Fibroblast of skin of right quadriceps (primary cell): ENCODE measurements around the gene KDM5A.
"Not testable (repeated sequence)": the region's sequence is repeated elsewhere in the genome, so short reads cannot be mapped to it uniquely, and the experiment has no call there.

Source experiments
- DNase-seq: peaks from one replicate; pipeline ENCODE4 v3.0.0-alpha.2; 2013

The KDM5A gene

GRCh38 chr12:389142-390096 is at the start of gene KDM5A:
KDM5A (minus strand) TSS chr12:389320; CDS start chr12:389091, 229 bp downstream.
- DNase-seq: peak; percentile 97

GRCh38 chr12:435737-436136 is 46.6 kb upstream of the KDM5A start:
- DNase-seq: not testable (repeated sequence)

DNA sequence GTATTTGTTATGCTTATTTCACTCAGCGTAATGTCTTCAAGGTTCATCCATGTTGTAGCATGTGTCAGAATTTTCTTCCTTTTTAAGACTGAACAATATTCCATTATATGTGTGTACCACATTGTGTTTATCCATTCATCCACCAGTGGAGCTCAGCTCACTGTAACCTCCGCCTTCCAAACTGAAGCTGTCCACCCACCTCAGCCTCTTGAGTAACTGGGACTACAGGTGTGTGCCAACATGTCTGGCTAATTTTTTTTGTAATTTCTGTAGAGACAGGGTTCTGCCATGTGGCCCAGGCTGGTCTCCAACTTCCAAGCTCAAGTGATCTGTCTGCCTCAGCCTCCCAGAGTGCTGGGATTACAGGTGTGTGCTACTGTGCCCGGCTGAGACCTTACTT is 33.4 kb upstream of the KDM5A start:
- DNase-seq: no peak

DNA sequence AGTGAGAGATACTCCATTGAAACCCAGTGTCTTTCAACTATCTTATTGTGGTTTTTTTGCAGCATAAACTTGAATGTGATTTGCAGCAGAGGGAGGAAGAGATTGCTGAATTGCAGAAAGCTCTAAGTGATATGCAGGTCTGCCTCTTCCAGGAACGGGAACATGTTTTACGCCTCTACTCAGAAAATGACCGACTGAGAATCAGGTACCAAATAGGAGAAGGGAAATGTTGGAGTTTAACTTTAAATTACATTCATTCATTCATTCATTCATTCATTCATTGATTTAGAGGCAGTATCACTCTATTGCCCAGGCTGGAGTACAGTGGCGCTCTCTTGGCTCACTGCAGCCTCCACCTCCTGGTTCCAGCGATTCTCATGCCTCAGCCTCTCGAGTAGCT is 29.3 kb upstream of the KDM5A start:
- no peak for DNase-seq

- no peak for DNase-seq
Observed at GRCh38 chr12:414859-415258, 25.7 kb upstream of the KDM5A start.

DNA sequence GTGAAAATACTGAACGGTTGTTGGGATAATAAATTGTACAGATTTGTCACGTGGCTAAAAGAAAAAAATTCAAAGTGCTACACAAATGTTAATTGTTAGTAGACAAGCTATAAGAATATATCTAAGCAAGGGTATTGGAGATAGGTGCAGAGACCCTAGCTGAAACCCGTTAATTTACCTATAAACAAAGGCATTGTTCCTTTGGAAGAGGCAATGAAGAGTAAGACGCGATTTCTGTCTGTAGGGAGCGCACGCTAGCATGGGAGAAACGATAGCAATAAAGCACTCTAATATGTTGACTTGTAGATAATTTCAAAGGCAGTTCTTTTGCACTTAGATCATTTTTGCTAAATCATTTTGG is 12.9 kb upstream of the KDM5A start:
- DNase-seq: peak; percentile 28

DNA sequence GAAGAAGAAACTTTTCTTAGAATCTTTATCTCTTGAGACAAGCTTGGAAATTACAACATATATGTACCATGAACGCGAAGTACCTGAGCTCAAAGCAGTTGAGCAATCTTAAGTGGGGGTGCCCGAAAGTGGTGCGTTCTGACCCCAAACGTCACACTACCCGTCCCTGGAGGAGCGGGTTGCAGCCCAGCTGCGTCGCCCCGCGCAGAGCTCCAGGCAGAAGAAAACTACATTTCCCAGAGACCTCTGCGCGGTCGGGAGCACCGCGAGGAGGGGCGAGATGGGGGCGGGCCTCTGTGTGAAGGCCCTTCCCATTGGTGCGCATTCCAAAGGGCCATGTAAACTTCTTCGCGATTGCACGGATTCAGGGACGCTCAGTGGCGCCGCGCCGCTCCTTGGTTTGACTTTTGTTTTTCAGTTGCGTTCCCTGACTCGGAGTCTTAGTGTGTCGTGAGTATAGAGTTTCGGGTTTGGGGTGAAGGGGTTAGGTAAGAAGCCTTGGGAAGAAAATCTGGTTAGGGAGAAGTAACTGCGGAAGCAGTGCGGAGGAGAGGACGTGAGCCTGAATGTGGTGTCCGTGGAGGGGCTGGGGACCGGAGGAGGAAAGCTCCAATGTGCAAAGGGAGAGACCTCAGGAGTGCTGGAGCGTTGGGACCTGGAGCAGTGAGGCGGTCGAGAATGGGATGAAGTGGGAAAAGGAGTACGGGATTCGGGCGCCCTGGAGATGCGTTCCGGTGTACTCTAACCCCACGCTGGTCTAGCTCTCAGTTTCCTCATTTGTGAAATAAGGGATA is 12.3 kb upstream of the KDM5A start, which contains the start of gene CCDC77:
Gene CCDC77, plus strand, starts transcription at position 410 of the 794 bp plus-strand sequence. CDS start 7,740 bp downstream, outside the sequence.
- DNase-seq: peak; percentile 91

DNA sequence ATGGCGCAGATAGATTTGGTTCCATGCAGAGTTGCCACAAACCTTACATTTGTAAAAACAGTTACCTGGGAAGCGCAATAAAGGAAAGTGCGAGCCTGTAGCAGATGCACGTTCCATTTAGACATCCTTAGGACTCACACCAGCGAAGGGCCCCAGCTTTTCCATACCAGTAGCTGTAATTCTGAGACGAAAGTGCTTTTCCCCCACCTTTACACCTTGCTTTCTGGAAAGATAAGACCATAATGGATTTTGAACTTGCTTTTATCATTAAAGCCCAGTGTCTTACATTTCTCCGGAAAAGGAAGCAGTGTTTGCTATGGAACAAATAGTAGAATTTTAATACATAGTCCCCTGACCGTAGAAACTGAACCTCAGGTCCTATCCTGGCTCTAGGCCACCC is 11.7 kb upstream of the KDM5A start:
- DNase-seq: no peak

GRCh38 chr12:388541-389141 is 479 bp downstream of the KDM5A start:
- no peak for DNase-seq

- no peak for DNase-seq
Observed at GRCh38 chr12:388012-388411, 1.1 kb downstream of the KDM5A start.

DNA sequence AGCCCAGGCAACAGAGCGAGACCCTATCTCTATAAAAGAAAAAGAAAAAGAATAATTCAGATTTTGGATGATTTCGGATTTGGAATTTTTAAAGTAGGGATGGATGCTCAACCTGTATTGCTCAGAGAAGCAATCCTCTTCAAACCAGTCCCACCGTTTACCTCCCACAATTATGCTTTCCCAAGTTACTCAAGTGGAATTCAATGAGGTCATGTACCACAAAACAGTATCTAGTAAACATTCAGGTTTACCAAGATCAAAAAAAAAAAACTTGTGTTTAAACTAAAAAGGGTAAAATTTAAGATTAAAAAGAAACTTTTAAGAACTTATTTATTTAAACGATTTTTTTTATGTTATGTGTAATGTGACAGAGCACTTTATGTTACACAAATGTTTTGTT is 2.5 kb downstream of the KDM5A start:
- no peak for DNase-seq

DNA sequence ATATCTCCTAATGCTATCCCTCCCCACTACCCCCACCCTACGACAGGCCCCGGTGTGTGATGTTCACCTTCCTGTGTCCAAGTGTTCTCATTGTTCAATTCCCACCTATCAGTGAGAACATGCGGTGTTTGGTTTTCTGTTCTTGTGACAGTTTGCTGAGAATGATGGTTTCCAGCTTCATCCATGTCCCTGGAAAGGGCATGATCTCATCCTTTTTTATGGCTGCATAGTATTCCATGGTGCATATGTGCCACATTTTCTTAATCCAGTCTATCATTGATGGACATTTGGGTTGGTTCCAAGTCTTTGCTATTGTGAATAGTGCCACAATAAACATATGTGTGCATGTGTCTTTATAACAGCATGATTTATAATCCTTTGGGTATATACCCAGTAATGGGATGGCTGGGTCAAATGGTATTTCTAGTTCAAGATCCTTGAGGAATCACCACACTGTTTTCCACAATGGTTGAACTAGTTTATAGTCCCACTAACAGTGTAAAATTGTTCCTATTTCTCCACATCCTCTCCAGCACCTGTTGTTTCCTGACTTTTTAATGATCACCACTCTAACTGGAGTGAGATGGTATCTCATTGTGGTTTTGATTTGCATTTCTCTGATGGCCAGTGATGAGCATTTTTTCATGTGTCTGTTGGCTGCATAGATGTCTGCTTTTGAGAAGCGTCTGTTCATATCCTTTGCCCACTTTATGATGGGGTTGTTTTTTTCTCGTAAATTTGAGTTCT is 18.2 kb downstream of the KDM5A start:
- not testable (repeated sequence) for DNase-seq

DNA sequence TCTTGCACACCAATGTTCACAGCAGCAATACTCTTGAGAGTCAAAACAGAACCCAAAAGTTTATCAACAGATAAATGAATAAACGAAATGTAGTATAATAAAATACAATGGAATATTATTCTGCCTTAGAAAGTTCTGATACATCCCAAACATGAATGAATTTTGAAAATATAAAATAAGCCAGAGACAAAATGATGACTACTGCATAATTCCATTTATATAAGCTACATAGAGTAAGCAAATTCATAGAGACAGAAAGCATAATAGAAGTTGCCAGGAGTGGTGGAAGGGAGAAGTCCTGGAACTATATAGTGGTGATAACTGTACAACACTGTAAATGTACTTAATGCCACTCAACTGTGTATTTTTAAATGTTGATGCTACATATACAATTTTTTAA is 21.1 kb downstream of the KDM5A start:
- DNase-seq: no peak

- no peak for DNase-seq
Observed at GRCh38 chr12:366820-367219, 22.3 kb downstream of the KDM5A start.

DNA sequence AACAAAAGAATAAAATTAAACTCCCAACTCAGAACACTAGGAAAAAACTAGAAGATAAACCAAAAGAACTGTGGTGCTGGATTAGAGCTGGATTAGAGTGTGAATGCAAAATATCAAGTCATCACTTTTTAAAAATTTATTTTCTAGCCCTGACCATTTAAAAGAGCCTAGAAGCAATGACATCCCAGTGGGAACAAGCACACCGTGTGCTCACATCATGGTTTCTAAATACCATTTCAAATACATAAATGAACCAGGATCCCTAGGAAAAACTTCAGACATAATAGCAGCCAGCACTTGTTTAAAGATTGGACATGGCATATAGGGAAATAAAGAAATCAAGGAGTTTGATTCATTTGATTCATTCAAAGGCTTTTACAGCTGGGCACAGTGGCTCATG is 30.0 kb downstream of the KDM5A start:
- DNase-seq: no peak

DNA sequence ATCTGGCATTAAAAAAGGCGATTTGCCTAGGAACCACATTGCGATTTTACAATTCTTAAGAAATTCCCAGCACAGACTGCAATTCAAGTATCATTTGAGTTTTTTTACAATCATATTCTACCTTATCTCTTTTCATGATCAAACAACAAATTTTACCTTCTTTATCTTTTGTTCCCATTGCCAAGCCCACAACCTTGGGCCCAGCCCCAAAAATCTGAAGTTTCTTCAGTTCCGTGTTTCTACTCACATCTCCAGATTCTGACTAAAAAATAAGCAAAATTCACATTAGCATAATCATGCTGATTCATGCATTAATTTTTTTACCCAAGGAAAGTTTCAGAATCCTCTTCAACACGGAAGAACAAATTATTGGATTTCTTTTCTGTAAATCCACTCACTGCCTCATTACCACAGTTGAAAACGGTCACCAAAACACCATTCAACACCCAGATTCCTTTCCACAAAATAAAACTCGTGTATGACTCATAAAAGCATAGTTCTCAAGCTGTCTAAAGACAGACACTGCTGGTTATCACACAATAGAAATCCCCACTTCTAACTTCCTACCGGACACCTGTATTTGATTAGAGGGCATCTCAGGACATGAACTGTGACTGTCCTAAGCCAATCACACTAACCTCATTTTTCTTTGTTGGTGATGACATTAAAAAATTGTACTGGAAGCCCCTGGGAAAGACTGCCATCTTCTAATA is 32.7 kb downstream of the KDM5A start:
- DNase-seq: peak; percentile 34

DNA sequence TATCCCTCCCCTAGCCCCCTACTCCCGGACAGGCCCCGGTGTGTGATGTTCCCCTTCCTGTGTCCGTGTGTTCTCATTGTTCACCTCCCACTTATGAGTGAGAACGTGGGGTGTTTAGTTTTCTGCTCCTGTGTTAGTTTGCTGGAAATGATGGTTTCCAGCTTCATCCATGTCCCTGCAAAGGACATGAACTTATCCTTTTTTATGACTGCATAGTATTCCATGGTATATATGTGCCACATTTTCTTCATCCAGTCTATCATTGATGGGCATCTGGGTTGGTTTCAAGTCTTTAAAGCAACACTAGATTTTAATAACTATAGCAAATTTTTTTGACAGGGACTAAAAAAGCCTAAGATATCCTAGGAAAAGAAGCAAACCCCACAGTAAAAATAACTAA is 37.9 kb downstream of the KDM5A start:
- not testable (repeated sequence) for DNase-seq

- DNase-seq: not testable (repeated sequence)
Observed at GRCh38 chr12:349625-350024, 39.5 kb downstream of the KDM5A start.

- not testable (repeated sequence) for DNase-seq
Observed at GRCh38 chr12:343036-343435, 46.1 kb downstream of the KDM5A start.

DNA sequence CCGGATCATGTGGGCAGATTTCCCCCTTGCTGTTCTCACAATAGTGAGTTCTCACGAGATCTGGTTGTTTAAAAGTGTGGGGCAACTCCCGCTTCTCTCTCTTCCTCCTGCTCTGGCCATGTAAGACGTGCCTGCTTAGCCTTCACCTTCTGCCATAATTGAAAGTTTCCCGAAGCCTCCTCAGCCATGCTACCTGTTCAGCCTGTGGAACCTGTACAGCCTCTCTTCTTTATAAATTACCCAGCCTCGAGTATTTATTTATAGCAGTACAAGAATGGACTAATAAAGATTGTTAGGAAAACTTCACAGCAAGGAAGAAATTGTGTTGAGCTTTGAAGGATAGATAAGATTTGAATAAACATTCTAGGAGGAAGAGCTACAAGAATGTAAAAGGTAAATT is 52.1 kb downstream of the KDM5A start:
- no peak for DNase-seq

GRCh38 chr12:334125-334524 is 55.0 kb downstream of the KDM5A start:
- no peak for DNase-seq
